Measurements from ENCODE around the gene HES2. TPM values are rescaled to one million over a fixed set of nuclear protein-coding genes. Genes with fewer than 3 reads are reported as not detected.

Gene HES2
- total and polyA plus RNA-seq, 2 of the 4 experiments (the other 2 are of a cell fraction): not detected

GRCh38 chr1:6464514-6464836, 44.8 kb upstream of the HES2 start:
- intact Hi-C loops (cut with micrococcal nuclease): no loop called here
- in situ Hi-C loops (cut with MboI; ENCODE audit: low sequenced_read_pairs): no loop called here
- H3K36me3 ChIP-seq (ENCODE audit: control insufficient read depth, insufficient read depth, low read length): peaks cover 33% of the 10 kb centered on the region
- no peak overlapping the region for H2BK15ac ChIP-seq (ENCODE audit: low read depth, low read length)
- peaks cover 14% of the 10 kb centered on the region for H3K27me3 ChIP-seq (ENCODE audit: control insufficient read depth, insufficient read depth, low read length)
- ChIA-PET POLR2A (ENCODE audit: unreplicated experiment) (no interaction called here), CTCF (no interaction called here)
- no peak overlapping the region for H4K91ac ChIP-seq (ENCODE audit: insufficient read depth, low read depth, low read length)
- no peaks in the 10 kb centered on the region for H3K4me1 ChIP-seq (ENCODE audit: control insufficient read depth, insufficient read depth, low read length)
- no peaks in the 10 kb centered on the region for H4K20me1 ChIP-seq (ENCODE audit: insufficient read depth, low read length)
- H3K9me1 ChIP-seq (ENCODE audit: insufficient read depth, low read length): no peaks in the 10 kb centered on the region
- no peak overlapping the region for H2BK20ac ChIP-seq (ENCODE audit: low read depth, low read length)
- H2BK5ac ChIP-seq (ENCODE audit: low read depth, low read length, poor library complexity, severe bottlenecking): no peak overlapping the region
- WGBS, 2 experiments (ENCODE audit: extremely low coverage in 2 of 2, insufficient read length in 1 of 2): 79% methylated on average over 3 of the region's 7 CpGs; no CpG with 5 or more reads in 1 of the 2 experiments
- H2AFZ ChIP-seq (replicated peaks; ENCODE audit: low read length, poor library complexity): no peak overlapping the region
- no peak overlapping the region for H3K9ac ChIP-seq (ENCODE audit: low read depth, low read length)
- no peak for ATAC-seq (ENCODE audit: low read depth)
- H3K4me2 ChIP-seq (ENCODE audit: low read depth, low read length): no peak overlapping the region
- H3K9me3 ChIP-seq (ENCODE audit: control insufficient read depth, insufficient read depth, low read length): no peaks in the 10 kb centered on the region
- no peak overlapping the region for H3K23ac ChIP-seq (ENCODE audit: low read depth, low read length)
- no peak overlapping the region for H3K18ac ChIP-seq (ENCODE audit: low read depth, low read length)
- DNase-seq: no peak
- H3K79me1 ChIP-seq (ENCODE audit: low read depth in 1 of 2, low read length in 2 of 2): no peaks in the 10 kb centered on the region
- H2BK120ac ChIP-seq (ENCODE audit: low read depth, low read length): no peak overlapping the region
- H2AK5ac ChIP-seq (ENCODE audit: low read depth, low read length): no peak overlapping the region
- no TSS peak for BruUV-seq (replicated peaks)
- H3K27ac ChIP-seq (ENCODE audit: insufficient read depth, low read length): no peak overlapping the region
- no peak overlapping the region for H3K4ac ChIP-seq (ENCODE audit: low read depth, low read length)
- no peak overlapping the region for H3K56ac ChIP-seq (ENCODE audit: extremely low read depth, insufficient read depth, low read length)
- H2AK9ac ChIP-seq (replicated peaks; ENCODE audit: low read depth, low read length, poor library complexity): no peak overlapping the region
- H4K8ac ChIP-seq (ENCODE audit: low read depth in 2 of 2, low read length in 2 of 2): no peak overlapping the region
- no peak overlapping the region for H3K14ac ChIP-seq (replicated peaks; ENCODE audit: low read depth, low read length)
- TF ChIP-seq FOS (IDR thresholded peaks at IDR 0.05; ENCODE audit: low read depth, low read length): no peak
- TF ChIP-seq POLR2A (IDR thresholded peaks at IDR 0.05; ENCODE audit: low read depth, low read length): no peak
- TF ChIP-seq BHLHE40 (IDR thresholded peaks at IDR 0.05; ENCODE audit: low read depth, low read length): no peak
- TF ChIP-seq CEBPB (IDR thresholded peaks at IDR 0.05; ENCODE audit: low read depth, low read length): no peak
- TF ChIP-seq NFE2L2 (IDR thresholded peaks at IDR 0.05; ENCODE audit: low read depth, low read length): no peak
- no peak for TF ChIP-seq MAZ (IDR thresholded peaks at IDR 0.05; ENCODE audit: borderline replicate concordance, low read depth, low read length)
- TF ChIP-seq SMC3 (IDR thresholded peaks at IDR 0.05; ENCODE audit: low read depth, low read length): no peak
- no peak for TF ChIP-seq ELK1 (IDR thresholded peaks at IDR 0.05; ENCODE audit: borderline replicate concordance, low read depth, low read length)
- H4K5ac ChIP-seq (ENCODE audit: low read depth, low read length): no peak overlapping the region
- H3K4me3 ChIP-seq (ENCODE audit: insufficient read depth, low read depth, low read length): no peak overlapping the region
- dilution Hi-C loops (cut with HindIII; ENCODE audit: low sequenced_read_pairs, unreplicated experiment): no loop called here
